Measurements from ENCODE around the gene SNN. TPM values are rescaled to one million over a fixed set of nuclear protein-coding genes. Genes with fewer than 3 reads are reported as not detected.

The SNN gene
- total RNA-seq, 1 experiment from 2014 or later, result 1.9 TPM

GRCh38 chr16:11640987-11641817 is 27.1 kb upstream of the SNN start:
- peak; percentile 80 for TF ChIP-seq CTCF (IDR thresholded peaks at IDR 0.05; ENCODE audit: unreplicated experiment)
- Mint-ChIP-seq H3K9me3 (ENCODE audit: unreplicated experiment) (no peaks in the 10 kb centered on the region), H3K36me3 (ENCODE audit: insufficient read depth, unreplicated experiment) (peaks cover 5% of the 10 kb centered on the region), H3K4me1 (ENCODE audit: insufficient read depth, unreplicated experiment) (peaks cover 23% of the 10 kb centered on the region), H3K27me3 (ENCODE audit: insufficient read depth, unreplicated experiment) (no peaks in the 10 kb centered on the region), H3K27ac (ENCODE audit: low read depth, unreplicated experiment) (peak overlapping the region; percentile 89), H3K4me3 (ENCODE audit: unreplicated experiment) (peak overlapping the region; percentile 44)
- TSS peak; percentile 47 for BruUV-seq (replicated peaks)
- intact Hi-C loops (cut with micrococcal nuclease), result loop anchor here (1.0 to 5.0 kb wide), 6 partner anchors 13 to 234 kb away; no protein-coding TSS in a partner anchor
- POLR2A ChIA-PET, result interaction anchor here (0.6 to 3.4 kb wide), 34 partner anchors 10 to 245 kb away, joined by 3 to 76 read pairs (median 4); partner anchors contain the start of genes LITAF and TXNDC11
- CTCF ChIA-PET, result interaction anchor here (0.6 to 5.2 kb wide), 34 partner anchors 9 to 243 kb away, joined by 3 to 123 read pairs (median 4); no protein-coding TSS in a partner anchor
- DNase-seq (ENCODE audit: unreplicated experiment), result peak; percentile 83

GRCh38 chr16:11642765-11643116 is 25.5 kb upstream of the SNN start:
- intact Hi-C loops (cut with micrococcal nuclease), result loop anchor here (5.0 kb wide), 1 partner anchor 170 kb away; no protein-coding TSS in a partner anchor
- ChIA-PET CTCF (interaction anchor here (0.6 to 5.2 kb wide), 21 partner anchors 11 to 689 kb away, joined by 3 to 123 read pairs (median 5); no protein-coding TSS in a partner anchor), POLR2A (interaction anchor here (0.6 to 1.5 kb wide), 5 partner anchors 56 to 631 kb away, joined by 3 to 5 read pairs (median 3); partner anchors contain the start of gene LITAF)
- no peak for DNase-seq (ENCODE audit: unreplicated experiment)
- Mint-ChIP-seq H3K27me3 (ENCODE audit: insufficient read depth, unreplicated experiment) (no peaks in the 10 kb centered on the region), H3K27ac (ENCODE audit: low read depth, unreplicated experiment) (no peak overlapping the region), H3K36me3 (ENCODE audit: insufficient read depth, unreplicated experiment) (peaks cover 5% of the 10 kb centered on the region), H3K9me3 (ENCODE audit: unreplicated experiment) (no peaks in the 10 kb centered on the region), H3K4me1 (ENCODE audit: insufficient read depth, unreplicated experiment) (peaks cover 23% of the 10 kb centered on the region), H3K4me3 (ENCODE audit: unreplicated experiment) (no peak overlapping the region)
- no peak for TF ChIP-seq CTCF (IDR thresholded peaks at IDR 0.05; ENCODE audit: unreplicated experiment)
- no TSS peak for BruUV-seq (replicated peaks)

DNA sequence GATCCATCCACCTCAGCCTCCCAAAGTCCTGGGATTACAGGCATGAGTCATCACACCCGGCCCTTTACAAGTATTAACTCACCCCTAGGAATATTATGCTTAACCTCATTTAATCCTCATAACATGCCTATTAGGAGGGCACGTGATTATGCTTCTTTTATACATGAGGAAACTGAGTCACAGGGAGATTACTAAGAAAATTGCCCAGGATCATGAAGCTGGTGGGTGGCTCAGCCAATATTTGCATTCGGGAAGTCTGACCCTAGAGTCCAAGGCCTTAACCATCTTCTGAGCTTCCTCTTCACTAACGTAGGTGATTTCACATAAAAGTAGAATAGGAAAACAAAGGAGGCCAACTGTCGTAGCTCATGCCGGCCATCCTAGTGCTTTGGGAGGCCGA is 19.0 kb upstream of the SNN start:
- no peak for DNase-seq (ENCODE audit: unreplicated experiment)
- CTCF ChIA-PET, result interaction anchor here (0.8 to 1.3 kb wide), 7 partner anchors 17 to 254 kb away, joined by 3 to 4 read pairs (median 4); no protein-coding TSS in a partner anchor
- no peaks in the 10 kb centered on the region for H3K27me3 Mint-ChIP-seq (ENCODE audit: insufficient read depth, unreplicated experiment)
- no peak overlapping the region for H3K4me3 Mint-ChIP-seq (ENCODE audit: unreplicated experiment)
- no peak overlapping the region for H3K27ac Mint-ChIP-seq (ENCODE audit: low read depth, unreplicated experiment)
- no peaks in the 10 kb centered on the region for H3K36me3 Mint-ChIP-seq (ENCODE audit: insufficient read depth, unreplicated experiment)
- intact Hi-C loops (cut with micrococcal nuclease), result no loop called here
- H3K4me1 Mint-ChIP-seq (ENCODE audit: insufficient read depth, unreplicated experiment), result no peaks in the 10 kb centered on the region
- POLR2A ChIA-PET, result interaction anchor here (1.9 kb wide), 1 partner anchor 10 kb away, joined by 9 read pairs; no protein-coding TSS in a partner anchor
- no peaks in the 10 kb centered on the region for H3K9me3 Mint-ChIP-seq (ENCODE audit: unreplicated experiment)
- no peak for TF ChIP-seq CTCF (IDR thresholded peaks at IDR 0.05; ENCODE audit: unreplicated experiment)
- BruUV-seq (replicated peaks), result no TSS peak
